NCI-H2227 treated with DMSO at 0.1 percent for 48 hours (cell line): ENCODE data around the gene GATAD2B.
"Not testable (repeated sequence)": the region's sequence is repeated elsewhere in the genome, so short reads cannot be mapped to it uniquely, and the experiment has no call there.

Experiments used
- DNase-seq: peaks from one replicate; lab custom pipeline; 2025; lab: John Stamatoyannopoulos, UW

Gene GATAD2B

DNA sequence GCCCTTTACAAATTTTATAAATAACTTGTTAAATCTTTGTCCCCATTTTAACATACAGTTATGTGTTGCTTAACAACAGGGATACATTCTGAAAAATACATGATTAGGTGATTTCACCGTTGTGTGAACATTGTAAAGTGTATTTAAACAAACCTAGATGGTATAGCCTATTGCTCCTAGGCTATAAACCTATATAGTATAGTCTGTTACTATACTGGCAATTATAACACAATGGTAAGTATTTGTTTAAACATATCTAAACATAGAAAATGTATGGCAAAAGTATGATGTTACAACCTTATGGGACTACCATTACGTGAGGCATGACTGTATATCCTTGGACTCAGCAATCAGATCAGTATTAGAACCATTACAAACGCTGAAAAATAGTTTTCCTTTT lies 36.6 kb downstream of the GATAD2B start:
- DNase-seq, result no peak

DNA sequence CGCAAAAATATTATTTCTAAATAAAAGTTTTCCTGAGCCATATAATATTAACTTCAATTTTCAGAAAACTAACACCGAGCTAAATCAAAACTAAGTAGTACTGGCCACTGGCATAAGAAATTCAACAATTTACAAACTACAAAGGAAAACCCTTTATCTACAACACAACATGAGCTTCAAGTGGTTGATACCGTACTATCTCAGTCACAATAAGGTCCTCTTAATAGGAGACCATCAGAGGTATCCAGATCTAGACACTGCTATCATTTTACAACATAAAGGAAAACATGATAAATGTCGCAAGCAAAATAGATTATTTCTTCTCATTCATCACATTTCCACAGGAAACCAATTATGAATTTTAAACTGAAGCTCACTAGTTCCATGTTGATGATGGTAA lies 39.5 kb downstream of the GATAD2B start:
- DNase-seq, result no peak

DNA sequence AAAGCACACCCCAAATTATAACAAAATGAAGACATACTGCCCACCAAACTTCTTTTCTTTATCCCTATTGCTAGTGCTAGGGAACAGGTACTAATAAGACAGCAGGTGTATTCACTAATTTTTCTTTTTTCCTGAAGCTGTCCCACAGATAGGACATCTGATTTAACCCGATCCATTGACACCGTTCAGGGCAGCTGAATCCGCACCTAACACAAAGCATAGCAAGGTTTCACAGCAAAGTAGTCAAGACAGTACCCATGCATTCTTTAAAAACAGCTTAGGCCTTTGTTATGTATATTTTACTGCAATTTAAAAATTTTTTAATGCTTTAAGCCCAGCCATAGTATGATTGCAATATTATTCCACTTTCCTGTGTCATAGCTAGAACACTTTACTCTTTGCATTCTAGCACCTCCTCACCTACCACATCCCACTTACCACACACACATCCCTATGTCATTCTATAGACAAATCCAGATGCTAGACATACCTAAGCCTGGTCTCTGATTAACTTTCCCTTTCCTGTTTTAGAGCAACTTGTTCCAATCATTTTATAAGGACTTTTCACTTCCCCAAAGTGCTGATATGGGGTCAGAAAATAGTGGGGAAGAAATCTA lies 40.4 kb downstream of the GATAD2B start:
- DNase-seq, result peak; percentile 66

DNA sequence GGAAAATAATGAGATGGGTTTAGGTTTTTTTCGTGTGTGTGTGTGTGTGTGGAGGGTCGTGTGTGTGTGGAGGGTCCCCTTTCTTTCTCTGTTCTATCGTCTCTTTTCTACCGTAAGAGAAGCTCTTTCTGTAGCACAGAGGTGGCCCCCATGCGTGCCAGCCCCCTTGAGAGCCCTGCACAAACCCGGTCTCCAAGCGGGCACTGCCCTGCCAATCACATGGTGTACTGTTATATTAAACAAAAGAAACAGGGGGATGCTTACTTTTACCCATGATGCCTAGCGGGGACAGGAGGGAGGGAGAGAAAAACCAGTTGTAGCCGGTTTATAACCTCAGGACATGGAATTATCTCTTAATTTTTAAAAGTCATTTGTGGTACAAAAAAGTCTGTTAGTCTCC lies 41.0 kb downstream of the GATAD2B start:
- peak; percentile 94 for DNase-seq

DNA sequence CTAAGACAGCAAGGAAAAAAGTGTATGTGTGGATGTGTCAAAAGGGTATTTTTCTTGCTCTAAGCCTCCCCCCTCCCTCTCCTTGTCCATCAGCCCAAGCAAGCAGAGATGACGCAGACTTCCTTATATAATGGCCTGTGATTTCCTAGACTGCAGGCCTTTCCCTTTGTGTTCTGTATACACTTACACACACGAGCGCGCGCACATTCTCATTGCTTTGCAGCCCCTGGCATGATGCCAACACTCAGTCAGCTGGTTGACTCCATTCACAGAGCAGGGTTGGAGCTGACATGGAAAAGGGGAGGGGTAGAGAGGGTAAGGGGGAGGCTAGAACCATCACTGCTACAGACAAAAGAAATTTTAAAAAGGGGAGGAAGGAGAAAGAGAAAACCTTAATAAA lies 41.8 kb downstream of the GATAD2B start:
- peak; percentile 100 for DNase-seq

DNA sequence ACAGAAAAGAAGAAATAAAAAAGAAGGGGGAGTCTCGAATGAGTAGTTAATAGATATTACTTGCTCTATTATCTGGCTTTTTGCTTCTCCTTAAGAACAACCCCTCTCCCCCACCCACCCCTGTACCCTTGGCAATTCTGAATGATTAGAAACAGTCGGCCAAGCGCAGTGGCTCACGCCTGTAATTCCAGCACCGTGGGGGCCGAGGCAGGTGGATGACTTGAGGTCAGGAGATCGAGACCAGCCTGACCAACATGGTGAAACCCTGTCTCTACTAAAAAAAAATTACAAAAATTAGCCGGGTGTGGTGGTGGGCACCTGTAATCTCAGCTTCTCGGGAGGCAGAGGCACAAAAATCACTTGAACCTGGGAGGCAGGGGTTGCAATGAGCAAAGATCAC lies 42.7 kb downstream of the GATAD2B start:
- no peak for DNase-seq

DNA sequence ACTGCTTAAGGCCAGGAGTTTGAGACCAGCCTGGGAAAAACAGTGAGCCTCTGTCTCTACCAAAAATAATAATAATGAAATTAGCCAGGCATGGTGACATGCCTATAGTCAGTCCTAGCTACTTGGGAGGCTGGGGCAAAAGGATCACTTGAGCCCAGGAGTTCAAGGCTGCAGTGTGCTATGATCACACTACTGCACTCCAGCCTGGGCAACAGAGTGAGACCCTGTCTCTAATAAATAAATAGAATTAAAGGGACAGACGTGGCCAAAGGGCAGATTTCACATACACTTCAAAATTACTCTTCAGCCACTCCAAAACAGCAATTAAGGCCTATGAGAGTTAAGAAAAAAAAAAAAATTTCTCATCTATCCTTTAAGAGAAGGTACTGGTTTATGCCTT lies 45.7 kb downstream of the GATAD2B start:
- no peak for DNase-seq

DNA sequence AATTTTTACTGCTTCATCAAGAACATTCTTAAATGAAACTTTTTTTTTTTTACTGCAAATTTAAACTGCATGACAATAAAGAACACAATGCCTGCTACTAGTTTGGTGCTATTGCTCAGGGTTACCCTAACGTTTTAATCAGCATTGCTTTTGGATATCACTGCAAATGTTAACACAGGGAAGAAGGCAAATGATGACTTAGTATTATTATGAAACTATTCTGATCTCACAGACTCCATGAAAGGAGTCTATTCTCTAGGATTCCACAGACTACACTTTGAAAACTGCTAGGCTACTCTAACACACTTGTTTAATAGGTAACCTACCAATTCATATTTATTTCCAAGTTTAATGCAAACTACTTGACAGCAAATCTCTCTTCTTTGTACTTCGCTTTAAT lies 49.8 kb downstream of the GATAD2B start:
- DNase-seq, result no peak

DNA sequence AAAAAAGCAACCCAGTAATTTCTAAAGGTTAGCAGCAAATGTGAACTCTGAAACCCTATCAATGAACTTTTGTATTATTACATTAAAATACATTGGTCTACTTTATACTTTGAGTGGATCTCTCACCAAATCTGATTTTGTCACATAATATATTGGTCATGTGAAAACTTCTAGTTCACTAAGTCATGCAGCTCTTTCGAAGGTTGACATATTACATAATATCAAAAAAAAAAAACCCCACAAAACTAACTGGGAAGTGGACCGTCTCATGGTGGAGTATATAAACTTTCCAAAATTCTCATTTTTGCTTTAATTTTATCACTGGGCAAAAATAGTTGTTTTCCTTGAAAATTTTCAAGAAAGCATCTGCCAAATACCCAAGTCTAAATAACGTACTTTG lies 50.4 kb downstream of the GATAD2B start:
- no peak for DNase-seq

DNA sequence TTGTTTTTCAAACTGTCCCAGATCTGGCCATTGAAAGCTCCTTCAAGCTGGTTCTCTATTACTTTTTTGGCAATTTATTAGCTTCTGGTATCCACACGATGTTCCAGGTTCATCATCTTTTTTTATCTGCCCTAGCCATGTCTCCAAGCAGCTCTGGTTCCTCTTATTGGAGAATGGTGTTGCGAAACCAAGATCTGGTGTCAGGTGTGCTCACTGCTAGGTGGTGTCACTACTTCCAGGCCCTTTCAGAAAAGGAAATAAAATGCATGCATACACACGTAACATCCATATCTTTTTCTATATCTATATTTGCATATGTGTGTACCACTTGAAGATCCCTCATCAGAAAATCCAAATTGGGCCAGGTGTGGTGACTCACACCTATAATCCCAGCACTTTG lies 53.3 kb downstream of the GATAD2B start:
- DNase-seq, result no peak

DNA sequence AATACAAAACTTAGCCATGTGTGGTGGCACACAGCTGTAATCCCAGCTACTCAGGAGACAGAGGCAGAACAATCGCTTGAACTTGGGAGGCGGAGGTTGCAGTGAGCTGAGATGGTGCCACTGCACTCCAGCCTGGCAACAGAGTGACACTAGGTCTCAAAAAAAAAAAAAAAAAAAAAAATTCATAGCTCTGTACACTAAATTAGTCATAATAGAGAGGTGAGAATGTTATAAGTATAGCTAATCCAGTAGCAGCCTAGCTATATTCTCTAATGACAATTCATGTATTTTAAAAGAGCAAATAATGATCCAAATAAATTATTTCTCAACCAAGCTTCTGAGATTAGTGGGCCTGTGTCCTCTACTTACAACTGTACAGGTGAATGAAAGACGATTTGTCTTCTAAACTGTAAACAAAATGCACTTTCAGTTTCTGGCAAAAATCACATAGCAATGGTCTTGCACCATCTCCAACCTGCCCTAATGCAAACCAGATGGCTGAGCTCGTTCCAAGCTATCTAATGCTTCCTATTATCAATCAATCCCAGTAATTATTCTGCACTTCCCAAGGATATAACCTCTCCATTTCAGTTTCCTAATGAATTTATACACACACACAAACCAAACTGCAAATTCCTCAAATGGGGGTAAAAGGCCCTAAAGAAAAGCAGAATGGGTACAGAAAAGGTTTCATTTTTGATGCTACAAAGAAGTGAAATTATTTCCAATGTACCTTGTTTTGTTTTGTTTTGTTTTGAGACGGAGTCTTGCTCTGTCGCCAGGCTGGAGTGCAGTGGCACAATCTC lies 56.5 kb downstream of the GATAD2B start:
- DNase-seq, result no peak

DNA sequence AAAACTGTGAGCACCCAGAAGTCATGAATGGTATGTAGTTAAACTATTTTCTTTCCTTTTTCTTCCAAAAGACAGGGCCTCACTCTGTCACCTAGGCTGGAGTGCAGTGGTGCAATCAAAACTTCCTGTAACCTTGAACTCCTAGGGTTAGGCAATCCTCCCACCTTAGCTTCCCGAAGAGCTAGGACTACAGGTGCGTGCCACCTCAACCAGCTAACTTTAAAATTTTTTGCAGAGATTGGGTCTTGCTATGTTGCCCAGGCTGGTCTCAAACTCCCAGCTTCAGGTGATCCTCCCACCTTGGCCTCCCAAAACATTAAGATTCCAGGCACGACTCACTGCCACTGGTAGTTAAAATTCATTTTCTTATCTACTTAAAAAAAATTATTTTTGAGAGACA lies 62.5 kb downstream of the GATAD2B start:
- no peak for DNase-seq

DNA sequence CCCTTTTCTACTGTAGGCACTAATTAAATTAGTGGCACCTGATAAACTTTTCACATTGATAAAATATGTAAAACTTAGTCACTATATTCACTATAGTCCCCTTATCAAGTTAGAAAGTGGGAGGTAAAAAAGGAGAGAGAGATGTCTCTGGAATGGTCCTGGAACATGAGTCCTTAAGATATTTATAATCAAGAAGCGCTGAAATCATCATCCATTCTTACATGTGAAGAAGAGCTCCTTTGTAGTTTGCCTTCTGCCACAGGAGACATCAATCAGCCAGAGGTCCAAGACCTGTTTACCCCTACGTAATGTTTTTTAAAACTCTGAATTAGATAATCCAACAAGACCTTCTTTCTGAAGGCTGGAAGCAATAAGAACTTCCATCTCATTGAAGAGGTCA lies 65.3 kb downstream of the GATAD2B start:
- no peak for DNase-seq

DNA sequence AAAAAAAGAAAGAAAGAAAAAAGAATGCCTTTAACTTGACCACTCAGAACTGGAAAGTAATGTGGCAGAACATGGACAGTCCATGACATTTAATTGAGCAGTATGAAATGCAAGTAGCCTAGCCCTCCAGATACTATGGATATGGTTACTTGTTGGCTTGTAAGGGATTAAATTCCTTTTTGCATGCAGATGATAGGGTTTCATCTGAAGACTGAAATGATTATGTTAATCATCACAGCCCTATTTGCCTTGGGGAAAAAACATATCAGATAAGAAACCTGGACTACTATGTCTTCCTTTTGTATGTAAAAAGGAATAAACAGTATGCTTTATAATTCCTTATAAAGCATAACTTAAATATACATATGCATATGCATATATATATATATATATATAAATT lies 66.0 kb downstream of the GATAD2B start:
- DNase-seq, result no peak

DNA sequence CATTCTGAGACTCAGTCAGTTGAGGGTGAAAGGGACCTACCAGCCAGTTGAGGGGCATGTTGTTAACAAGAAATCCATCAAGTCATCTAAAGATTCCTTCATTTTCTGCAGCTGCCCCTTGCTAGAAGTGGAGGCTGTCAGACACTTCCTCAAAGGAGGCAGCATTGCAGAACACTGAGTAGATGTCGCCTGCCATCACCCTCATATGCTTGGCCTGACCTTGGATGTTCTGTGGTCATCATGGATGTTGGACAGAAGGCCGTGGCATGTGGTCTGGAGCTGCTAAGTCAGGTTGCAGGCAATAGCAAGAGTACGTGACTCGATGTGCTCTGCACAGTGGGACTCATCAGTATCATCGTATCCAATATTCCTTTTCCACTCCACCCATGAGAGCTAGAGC lies 70.6 kb downstream of the GATAD2B start:
- no peak for DNase-seq

DNA sequence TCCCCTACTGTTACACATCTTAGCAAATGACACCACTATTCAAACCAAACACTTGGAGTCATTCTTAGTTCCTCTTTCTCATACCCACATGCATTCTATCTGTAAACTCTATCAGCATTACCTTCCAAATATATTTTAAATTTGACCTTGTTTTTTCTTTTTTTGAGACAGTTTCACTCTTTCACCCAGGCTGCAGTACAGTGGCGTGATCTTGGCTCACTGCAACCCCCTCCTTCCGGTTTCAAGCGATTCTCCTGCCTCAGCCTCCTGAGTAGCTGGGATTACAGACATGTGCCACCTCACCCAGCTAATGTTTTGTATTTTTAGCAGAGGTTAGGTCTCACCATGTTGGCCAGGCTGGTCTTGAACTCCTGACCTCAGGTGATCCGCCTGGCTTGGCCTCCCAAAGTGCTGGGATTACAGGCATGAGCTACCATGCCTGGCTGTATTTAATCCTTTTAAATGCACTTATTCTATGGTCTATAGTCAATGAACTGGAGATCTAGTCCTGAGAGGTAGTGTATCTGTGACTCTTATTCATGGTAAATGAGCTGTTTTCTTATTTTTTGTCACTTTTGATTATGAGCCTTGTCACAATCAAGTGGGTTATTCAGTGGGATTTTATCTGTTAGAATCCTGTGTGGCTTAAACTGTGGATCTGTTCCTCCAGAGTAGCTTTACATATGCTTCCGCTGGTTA lies 73.1 kb downstream of the GATAD2B start:
- no peak for DNase-seq

DNA sequence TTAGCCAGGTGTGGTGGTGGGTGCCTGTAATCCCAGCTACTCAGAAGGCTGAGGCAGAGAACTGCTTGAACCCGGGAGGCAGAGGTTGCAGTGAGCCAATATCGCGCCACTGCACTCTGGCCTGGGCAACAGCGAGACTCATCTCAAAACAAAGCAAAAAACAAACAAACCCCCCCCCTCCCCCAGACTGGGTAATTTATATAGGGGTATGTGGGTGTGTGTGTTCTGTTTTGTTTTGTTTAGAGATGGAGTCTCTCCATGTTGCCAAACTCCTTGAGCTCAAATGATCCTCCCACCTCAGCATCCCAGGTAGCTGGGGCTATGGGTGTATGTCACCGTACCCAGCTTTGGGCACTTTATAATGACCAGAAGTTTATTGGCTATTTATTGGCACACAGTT lies 74.0 kb downstream of the GATAD2B start:
- no peak for DNase-seq

DNA sequence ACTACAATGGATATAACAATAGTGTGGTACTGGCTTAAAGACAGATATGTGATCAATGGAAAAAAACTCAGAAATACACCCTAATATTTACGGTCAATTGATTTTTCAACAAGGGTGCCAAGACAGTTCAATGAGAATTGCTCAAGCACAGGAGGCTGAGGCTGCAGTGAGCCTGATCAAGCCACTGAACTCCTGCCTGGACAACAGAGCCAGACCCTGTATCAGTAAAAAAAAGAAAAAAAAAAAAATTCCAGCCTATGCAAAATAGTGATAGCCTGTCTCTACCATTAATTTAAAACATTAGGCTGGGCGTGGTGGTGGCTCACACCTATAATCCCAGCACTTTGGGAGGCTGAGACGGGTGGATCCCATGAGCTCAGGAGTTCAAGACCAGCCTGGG lies 77.6 kb downstream of the GATAD2B start:
- DNase-seq, result no peak

DNA sequence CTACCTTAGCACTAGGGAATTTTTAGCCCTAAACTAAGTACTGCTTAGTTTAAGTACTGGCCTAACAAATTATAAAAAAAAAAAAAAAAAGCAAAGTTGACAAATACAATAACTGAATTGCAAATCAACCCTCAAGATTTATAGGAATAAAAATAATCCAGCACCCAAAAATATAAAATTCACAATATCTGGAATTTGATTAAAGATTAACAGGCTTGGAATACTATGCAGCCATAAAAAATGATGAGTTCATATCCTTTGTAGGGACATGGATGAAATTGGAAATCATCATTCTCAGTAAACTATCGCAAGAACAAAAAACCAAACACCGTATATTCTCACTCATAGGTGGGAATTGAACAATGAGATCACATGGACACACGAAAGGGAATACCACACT lies 78.4 kb downstream of the GATAD2B start:
- not testable (repeated sequence) for DNase-seq

DNA sequence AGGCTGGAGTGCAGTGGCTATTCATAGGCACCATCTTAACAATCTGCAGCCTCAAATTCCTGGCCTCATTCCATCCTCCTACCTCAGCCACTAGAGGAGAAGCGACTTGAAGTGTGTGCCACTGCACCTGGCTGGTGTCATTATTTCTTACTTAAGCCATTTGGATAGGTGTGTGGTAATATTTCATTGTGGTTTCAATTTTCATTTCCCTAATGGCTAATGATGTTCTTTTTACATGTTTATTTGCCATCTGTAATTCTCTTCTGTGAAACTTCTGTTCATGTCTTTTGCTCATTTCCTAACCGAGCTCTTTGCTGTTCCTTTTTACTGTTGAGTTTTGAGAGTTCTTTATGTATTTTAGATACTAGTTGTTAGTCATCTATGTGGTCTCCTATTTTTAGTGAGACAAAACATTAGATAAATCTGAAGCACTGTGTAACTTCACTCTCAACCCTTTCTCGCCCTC lies 80.7 kb downstream of the GATAD2B start:
- DNase-seq, result no peak

DNA sequence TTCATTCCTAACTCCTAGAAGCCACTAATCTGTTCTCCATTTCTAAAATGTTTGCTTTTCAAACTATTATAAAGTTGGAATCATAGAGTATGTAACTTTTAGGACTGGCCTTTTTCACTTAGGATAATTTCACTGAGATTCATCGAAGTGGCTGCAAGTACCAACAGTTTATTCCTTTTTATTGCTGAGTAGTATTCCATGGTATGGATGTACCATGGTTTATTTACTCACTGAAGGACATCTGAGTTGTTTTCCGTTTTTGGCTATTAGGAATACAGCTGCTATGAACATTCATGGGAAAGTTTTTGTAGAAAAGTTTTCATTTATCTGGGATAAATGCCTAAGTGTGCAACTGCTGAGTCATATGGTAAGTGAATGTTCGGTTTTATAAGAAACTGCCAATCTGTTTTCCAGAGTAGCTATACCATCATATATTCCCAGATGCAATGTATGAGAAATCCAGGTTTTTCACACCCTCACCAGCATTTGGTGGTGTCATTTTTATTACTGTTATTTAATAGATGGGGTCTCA lies 81.2 kb downstream of the GATAD2B start:
- DNase-seq, result no peak

DNA sequence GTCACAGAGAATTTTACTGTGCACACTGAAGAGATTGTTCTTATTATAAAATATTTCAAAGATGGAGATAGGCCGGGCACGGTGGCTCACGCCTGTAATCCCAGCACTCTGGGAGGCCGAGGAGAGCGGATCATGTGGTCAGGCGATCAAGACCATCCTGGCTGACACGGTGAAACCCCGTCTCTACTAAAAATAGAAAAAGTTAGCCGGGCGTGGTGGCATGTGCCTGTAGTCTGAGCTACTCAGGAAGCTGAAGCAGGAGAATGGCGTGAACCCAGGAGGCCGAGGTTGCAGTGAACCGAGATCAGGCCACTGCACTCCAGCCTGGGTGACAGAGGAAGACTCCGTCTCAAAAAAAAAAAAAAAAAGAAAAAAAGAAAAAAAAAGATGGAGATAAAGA lies 82.0 kb downstream of the GATAD2B start:
- not testable (repeated sequence) for DNase-seq

DNA sequence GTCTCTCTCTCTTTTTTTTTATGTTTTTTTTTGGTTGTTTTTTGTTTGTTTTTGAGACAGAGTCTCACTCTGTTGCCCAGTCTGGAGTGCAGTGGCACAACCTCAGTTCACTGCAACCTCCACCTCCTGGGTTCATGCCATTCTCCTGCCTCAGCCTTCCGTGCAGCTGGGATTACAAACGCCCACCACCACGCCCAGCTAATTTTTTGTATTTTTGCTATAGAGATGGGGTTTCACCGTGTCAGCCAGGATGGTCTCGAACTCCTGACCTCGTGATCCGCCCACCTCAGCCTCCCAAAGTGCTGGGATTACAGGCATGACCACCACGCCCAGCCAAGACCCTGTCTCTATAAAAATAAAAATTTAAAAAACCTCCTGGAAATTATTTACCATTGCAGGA lies 88.8 kb downstream of the GATAD2B start:
- DNase-seq, result not testable (repeated sequence)
